T-helper 1 cell treated with Interleukin-12 subunit alpha and Interleukin-12 subunit beta and Interleukin-4 antibody, amounts not matched to agents 30 μg/mL and 1 μg/mL, for 36 hours (primary cell): ENCODE data around the gene DDIT4.
A peak's percentile ranks its signal among the peaks of the same experiment; 100 is the strongest.

ENCODE experiments used
- H3K27ac Mint-ChIP-seq: one replicate; pipeline ENCODE4 v1.8.0; 2021; ENCODE audit warnings: mild to moderate bottlenecking, mixed read lengths
- H3K27me3 Mint-ChIP-seq: one replicate; pipeline ENCODE4 v1.8.0; 2021; ENCODE audit warnings: low read depth, mixed read lengths
- H3K36me3 Mint-ChIP-seq: one replicate; pipeline ENCODE4 v1.8.0; 2021; ENCODE audit warnings: low read depth, mixed read lengths
- H3K4me1 Mint-ChIP-seq: one replicate; pipeline ENCODE4 v1.8.0; 2021; ENCODE audit warnings: low read depth, mixed read lengths
- H3K4me3 Mint-ChIP-seq: one replicate; pipeline ENCODE4 v1.8.0; 2021; ENCODE audit warnings: mild to moderate bottlenecking, moderate library complexity, mixed read lengths
- H3K9me3 Mint-ChIP-seq: one replicate; pipeline ENCODE4 v1.8.0; 2021; ENCODE audit warnings: mixed read lengths

DDIT4 gene

GRCh38 chr10:72321248-72322029 is 47.7 kb downstream of the DDIT4 start:
- Mint-ChIP-seq H3K4me3 (no peak overlapping the region), H3K27me3 (no peaks in the 10 kb centered on the region), H3K9me3 (peaks cover 2% of the 10 kb centered on the region), H3K36me3 (peaks cover 2% of the 10 kb centered on the region), H3K4me1 (peaks cover 62% of the 10 kb centered on the region), H3K27ac (peak overlapping the region; percentile 99)

DNA sequence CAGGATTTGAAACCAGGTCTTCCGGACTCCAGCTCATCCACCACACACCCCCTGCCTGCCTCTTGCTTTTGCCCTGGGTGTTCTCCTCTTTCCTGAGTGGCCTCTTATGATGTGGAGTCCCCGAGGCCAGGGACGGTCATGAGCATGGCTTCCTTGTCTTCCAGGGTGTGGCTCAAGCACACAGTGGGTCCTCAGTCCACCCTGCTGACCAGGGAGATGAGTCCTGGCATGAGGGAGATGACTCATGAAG is 48.2 kb downstream of the DDIT4 start:
- Mint-ChIP-seq H3K4me1 (peaks cover 64% of the 10 kb centered on the region), H3K27me3 (no peaks in the 10 kb centered on the region), H3K36me3 (peaks cover 7% of the 10 kb centered on the region), H3K9me3 (peaks cover 7% of the 10 kb centered on the region), H3K4me3 (peak overlapping the region; percentile 21), H3K27ac (peak overlapping the region; percentile 99)

DNA sequence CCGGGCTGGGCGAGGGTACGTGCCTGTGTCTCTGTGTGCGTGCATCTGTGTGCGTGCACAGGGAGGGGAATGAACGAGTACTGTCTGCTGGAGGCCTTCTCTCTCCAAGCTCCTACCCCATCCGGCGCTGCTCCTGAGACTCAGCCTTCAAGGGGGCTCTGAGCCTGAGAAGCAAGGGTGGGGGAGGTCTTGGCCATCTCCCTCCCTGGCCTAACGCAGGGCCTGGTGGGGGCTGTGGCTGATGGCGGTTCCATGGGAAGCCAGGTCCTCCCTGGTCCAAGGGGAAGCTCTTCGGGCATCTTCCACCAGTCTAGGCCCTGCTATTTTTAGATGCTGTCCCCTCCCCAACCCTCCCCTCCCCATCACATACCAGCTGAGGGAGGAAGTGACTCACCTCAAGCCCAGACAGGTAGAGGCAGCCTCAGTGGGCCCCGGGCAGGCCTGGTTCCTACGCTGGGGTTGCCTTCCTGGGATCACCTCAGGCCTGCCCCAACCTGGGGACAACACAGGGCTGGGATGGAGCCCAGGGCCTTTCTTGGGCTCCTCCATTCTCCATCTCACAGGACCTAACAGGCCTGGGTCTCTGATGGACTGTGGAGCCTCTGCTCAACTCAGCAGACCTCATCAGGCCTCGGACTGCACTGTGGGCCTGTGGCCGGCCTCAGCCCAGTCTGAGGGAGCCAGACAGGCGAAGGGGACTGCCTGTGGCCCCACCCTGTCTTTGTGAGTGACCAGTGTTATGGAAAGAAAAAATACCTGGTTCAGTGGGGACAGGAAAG is 48.7 kb downstream of the DDIT4 start:
- Mint-ChIP-seq H3K4me1 (peaks cover 61% of the 10 kb centered on the region), H3K36me3 (peaks cover 7% of the 10 kb centered on the region), H3K27ac (peak overlapping the region; percentile 99), H3K4me3 (peak overlapping the region; percentile 21), H3K27me3 (no peaks in the 10 kb centered on the region), H3K9me3 (peaks cover 8% of the 10 kb centered on the region)

DNA sequence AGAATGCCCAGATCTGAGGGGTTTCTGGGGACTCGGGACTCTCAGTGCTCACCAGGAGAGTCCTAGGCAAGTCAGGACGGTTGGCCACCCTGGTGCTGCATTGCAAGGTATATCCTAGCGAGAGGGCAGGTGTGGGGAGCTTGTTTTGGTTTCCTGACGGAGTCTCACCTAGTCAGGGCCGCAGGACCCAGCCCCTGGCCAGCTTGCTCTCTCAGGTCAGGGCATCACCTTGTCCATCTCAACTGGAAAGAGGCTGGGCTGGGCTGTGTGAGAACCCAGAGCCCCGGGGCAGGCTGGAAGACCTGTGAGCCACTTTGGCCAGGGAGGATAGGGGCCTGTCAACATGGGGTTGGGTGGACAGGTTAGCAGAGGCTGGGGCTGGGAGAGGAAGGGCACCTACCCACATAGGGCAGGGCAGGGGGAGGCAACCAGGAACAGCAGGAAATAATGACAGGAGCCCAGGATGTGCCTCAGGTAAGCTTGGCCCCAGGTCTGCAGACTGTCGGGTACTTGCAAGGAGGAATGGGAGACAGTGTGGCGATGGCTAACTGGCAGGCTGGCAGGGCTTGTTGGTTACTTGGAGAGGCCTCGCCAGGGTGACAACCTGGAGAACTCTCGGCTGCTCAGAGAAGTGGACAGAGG is 49.5 kb downstream of the DDIT4 start:
- Mint-ChIP-seq H3K27ac (peak overlapping the region; percentile 99), H3K4me1 (peaks cover 63% of the 10 kb centered on the region), H3K36me3 (peaks cover 7% of the 10 kb centered on the region), H3K9me3 (peaks cover 8% of the 10 kb centered on the region), H3K4me3 (no peak overlapping the region), H3K27me3 (no peaks in the 10 kb centered on the region)

DNA sequence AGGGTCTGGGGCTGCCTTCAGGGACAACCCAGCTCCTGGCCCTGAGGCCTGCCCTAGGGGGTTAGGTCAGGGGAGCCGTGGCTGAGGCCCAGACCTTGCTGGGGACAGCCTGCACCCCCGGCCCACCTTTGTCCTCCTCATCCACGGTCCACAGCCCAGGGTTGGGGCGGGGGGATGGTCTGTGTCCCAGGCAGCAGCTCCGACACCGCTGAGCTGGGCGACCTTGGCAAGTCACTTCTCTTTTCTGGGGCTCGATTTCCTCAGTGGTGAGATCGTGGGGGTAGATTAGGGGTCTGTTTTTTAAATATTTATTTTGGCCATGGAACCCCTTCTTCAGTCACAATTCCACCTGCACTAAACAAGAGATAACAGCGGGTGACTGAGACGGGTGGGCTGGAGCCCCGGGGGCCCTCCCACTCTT is 50.1 kb downstream of the DDIT4 start:
- Mint-ChIP-seq H3K36me3 (peaks cover 7% of the 10 kb centered on the region), H3K4me3 (no peak overlapping the region), H3K4me1 (peaks cover 63% of the 10 kb centered on the region), H3K27me3 (no peaks in the 10 kb centered on the region), H3K9me3 (peaks cover 8% of the 10 kb centered on the region), H3K27ac (no peak overlapping the region)
